HEK293 (cell line): Measurements from ENCODE around the gene SIMC1.

Experiments
- CTCF ChIA-PET: fragments of 350-600 bp; formaldehyde crosslinking; extraction: SDS; loops from one replicate; lab custom pipeline; 2021; ENCODE audit warnings: antibody characterized with exemption; lab: Yijun Ruan, JAX
- POLR2A ChIA-PET: fragments of 300-600 bp; formaldehyde crosslinking; extraction: SDS; loops from one replicate; lab custom pipeline; 2020; ENCODE audit warnings: antibody characterized with exemption, inconsistent platforms; lab: Yijun Ruan, JAX
- H3K27ac ChIP-seq: fragments of 200-500 bp; sonication (Bioruptor generic); 2 replicates; pipeline ENCODE4 v1.5.1; 2014; ENCODE audit warnings: low read depth, low read length, control low read depth, inconsistent platforms; ENCODE audit errors: extremely low read depth
- H3K36me3 ChIP-seq, 2 experiments: fragments of 200-500 bp in 1 of 2; sonication (Bioruptor generic) in 1 of 2; 1 replicate in 1 of 2; 2 replicates in 1 of 2; pipeline ENCODE4 v1.5.1; 2014 to 2017; ENCODE audit warnings: inconsistent platforms in 2 of 2, low read length in 2 of 2; ENCODE audit not compliant: control insufficient read depth in 2 of 2, insufficient read depth in 1 of 2
- H3K4me1 ChIP-seq: fragments of 200-500 bp; sonication (Bioruptor generic); 2 replicates; pipeline ENCODE4 v1.5.1; 2014; ENCODE audit warnings: mild to moderate bottlenecking, low read length, inconsistent platforms; ENCODE audit not compliant: control insufficient read depth, insufficient read depth
- H3K4me3 ChIP-seq: 2 replicates; pipeline ENCODE4 v1.5.1; 2011; ENCODE audit warnings: low read depth, mild to moderate bottlenecking, control low read depth, low read length, moderate library complexity
- H3K9me3 ChIP-seq: fragments of 200-500 bp; sonication (Bioruptor generic); 2 replicates; pipeline ENCODE4 v1.5.1; 2014; ENCODE audit warnings: low read depth, low read length, inconsistent platforms; ENCODE audit not compliant: control insufficient read depth, insufficient read depth
- IKZF3 ChIP-seq: fragments of 450-650 bp; IDR thresholded peaks from 2 replicates; pipeline ENCODE4 v1.5.0; 2018; ENCODE audit warnings: missing biosample characterization, mild to moderate bottlenecking, missing genetic modification characterization, moderate library complexity
- KLF9 ChIP-seq: fragments of 450-650 bp; formaldehyde crosslinking; IDR thresholded peaks from 2 replicates; pipeline ENCODE4 v1.5.1; 2016; ENCODE audit warnings: missing biosample characterization, missing genetic modification characterization, low read depth
- PATZ1 ChIP-seq: fragments of 450-650 bp; formaldehyde crosslinking; IDR thresholded peaks from 2 replicates; pipeline ENCODE4 v1.5.1; 2016; ENCODE audit warnings: missing biosample characterization, missing genetic modification characterization
- PBX3 ChIP-seq: sonication (generic); formaldehyde crosslinking; IDR thresholded peaks from 2 replicates; pipeline ENCODE4 v1.8.1; 2022; ENCODE audit warnings: mild to moderate bottlenecking, moderate library complexity, missing genetic modification reagents
- PRDM4 ChIP-seq: fragments of 450-650 bp; formaldehyde crosslinking; IDR thresholded peaks from 2 replicates; pipeline ENCODE4 v1.5.1; 2017; ENCODE audit warnings: missing biosample characterization, missing genetic modification characterization
- SCRT1 ChIP-seq: fragments of 450-650 bp; formaldehyde crosslinking; IDR thresholded peaks from 2 replicates; pipeline ENCODE4 v1.5.1; 2016; ENCODE audit warnings: missing biosample characterization, missing genetic modification characterization, borderline replicate concordance
- SCRT2 ChIP-seq: fragments of 450-650 bp; formaldehyde crosslinking; IDR thresholded peaks from 2 replicates; pipeline ENCODE4 v1.5.1; 2016; ENCODE audit warnings: missing biosample characterization, missing genetic modification characterization
- ZBTB11 ChIP-seq: fragments of 450-650 bp; formaldehyde crosslinking; conservative IDR thresholded peaks from 2 replicates; pipeline ENCODE4 v1.5.1; 2016; ENCODE audit warnings: low read depth, missing biosample characterization, missing genetic modification characterization
- ZNF148 ChIP-seq: fragments of 450-650 bp; formaldehyde crosslinking; IDR thresholded peaks from 2 replicates; pipeline ENCODE4 v1.5.0; 2017; ENCODE audit warnings: missing biosample characterization, missing genetic modification characterization, borderline replicate concordance
- ZNF426 ChIP-seq: fragments of 450-650 bp; formaldehyde crosslinking; IDR thresholded peaks from 2 replicates; pipeline ENCODE4 v1.5.1; 2017; ENCODE audit warnings: missing biosample characterization, missing genetic modification characterization, mild to moderate bottlenecking, inconsistent platforms, moderate library complexity
- ZNF513 ChIP-seq: fragments of 450-650 bp; IDR thresholded peaks from 2 replicates; pipeline ENCODE4 v1.5.1; 2018; ENCODE audit warnings: missing biosample characterization, missing genetic modification characterization
- ZNF521 ChIP-seq: fragments of 450-650 bp; formaldehyde crosslinking; IDR thresholded peaks from 2 replicates; pipeline ENCODE4 v1.5.1; 2017; ENCODE audit warnings: missing biosample characterization, mild to moderate bottlenecking, missing genetic modification characterization
- ZNF529 ChIP-seq: fragments of 450-650 bp; formaldehyde crosslinking; IDR thresholded peaks from 2 replicates; pipeline ENCODE4 v1.5.1; 2017; ENCODE audit warnings: missing genetic modification characterization, missing biosample characterization; ENCODE audit not compliant: insufficient replicate concordance
- ZNF530 ChIP-seq: fragments of 450-650 bp; formaldehyde crosslinking; IDR thresholded peaks from 2 replicates; pipeline ENCODE4 v1.5.1; 2016; ENCODE audit warnings: low read depth, missing biosample characterization, missing genetic modification characterization
- ZNF654 ChIP-seq: fragments of 450-650 bp; formaldehyde crosslinking; IDR thresholded peaks from 2 replicates; pipeline ENCODE4 v1.5.1; 2016; ENCODE audit warnings: low read depth, missing biosample characterization, missing genetic modification characterization
- ZNF76 ChIP-seq: fragments of 450-650 bp; formaldehyde crosslinking; IDR thresholded peaks from 2 replicates; pipeline ENCODE4; 2016; ENCODE audit warnings: low read depth, missing biosample characterization, missing genetic modification characterization, borderline replicate concordance
- ZNF791 ChIP-seq: fragments of 450-650 bp; formaldehyde crosslinking; IDR thresholded peaks from 2 replicates; pipeline ENCODE4 v1.5.1; 2016; ENCODE audit warnings: missing biosample characterization, missing genetic modification characterization

SIMC1 gene

GRCh38 chr5:176368726-176369125, 130.5 kb downstream of the SIMC1 start:
- ChIA-PET CTCF (interaction anchor here (0.7 kb wide), 1 partner anchor 551 kb away, joined by 3 read pairs; no protein-coding TSS in a partner anchor), POLR2A (no interaction called here)
- Histone ChIP-seq H3K9me3 (no peaks in the 10 kb centered on the region), H3K4me3 (no peak overlapping the region), H3K36me3 (peaks cover 7 to 66% of the 10 kb centered on the region in 2 experiments; a peak in 2 of 3 replicates), H3K27ac (no peak overlapping the region), H3K4me1 (no peaks in the 10 kb centered on the region)
- no peak for TF ChIP-seq KLF9 (tag by site-specific recombination)
- TF ChIP-seq ZNF513, result no peak
- no peak for TF ChIP-seq PRDM4 (tag by site-specific recombination)
- no peak for TF ChIP-seq ZNF529 (tag by site-specific recombination)
- no peak for TF ChIP-seq ZNF654
- TF ChIP-seq SCRT2 (tag by site-specific recombination), result no peak
- no peak for TF ChIP-seq SCRT1 (tag by site-specific recombination)
- TF ChIP-seq ZNF426 (tag by site-specific recombination), result no peak
- TF ChIP-seq ZNF521 (tag by site-specific recombination), result no peak
- TF ChIP-seq ZNF148 (tag by site-specific recombination), result no peak
- no peak for TF ChIP-seq PATZ1 (tag by site-specific recombination)
- TF ChIP-seq PBX3 (CRISPR knock-in tag), result no peak
- TF ChIP-seq ZNF530 (tag by site-specific recombination), result no peak
- no peak for TF ChIP-seq ZBTB11
- no peak for TF ChIP-seq IKZF3 (tag by site-specific recombination)
- TF ChIP-seq ZNF791 (tag by site-specific recombination), result no peak
- no peak for TF ChIP-seq ZNF76 (tag by site-specific recombination)
